ENCODE data around the gene SLC9A7.
"Not testable (repeated sequence)": the region's sequence is repeated elsewhere in the genome, so short reads cannot be mapped to it uniquely, and the experiment has no call there.

The SLC9A7 gene

GRCh38 chrX:46791927-46792809, 33.2 kb upstream of the SLC9A7 start:
- peak; percentile 91 for DNase-seq (ENCODE audit: low read depth)
- no peak overlapping the region for H3K4me3 ChIP-seq (ENCODE audit: low read depth, low read length)

DNA sequence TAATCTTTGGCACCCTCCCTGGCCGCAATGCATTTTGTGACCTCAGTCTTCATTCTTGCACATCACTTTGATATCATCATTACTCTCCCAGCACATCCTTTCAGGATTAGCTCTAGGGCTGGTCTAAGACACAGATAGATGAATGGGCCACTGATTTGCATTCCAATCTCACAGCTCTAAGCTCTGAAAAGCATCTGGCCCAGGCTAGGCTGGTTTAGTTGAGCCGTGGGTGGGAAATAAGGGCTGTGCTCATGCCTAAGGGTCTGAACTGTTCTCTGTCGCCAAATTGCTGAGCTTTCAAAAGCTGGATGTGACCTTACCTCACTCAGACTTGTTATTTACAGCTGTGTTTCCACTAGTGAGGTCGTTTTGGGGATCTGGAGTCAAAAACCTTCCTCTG, 30.0 kb upstream of the SLC9A7 start:
- no peak for TF ChIP-seq CTCF (IDR thresholded peaks at IDR 0.05; ENCODE audit: low read depth, low read length, missing control alignments)

More at GRCh38 chrX:46791927-46792809, 33.2 kb upstream of the SLC9A7 start:
- no peak for TF ChIP-seq CTCF (IDR thresholded peaks at IDR 0.05; ENCODE audit: low read depth, low read length, missing control alignments)
- in situ Hi-C loops (cut with HindIII; ENCODE audit: low sequenced_read_pairs), result no loop called here

GRCh38 chrX:46784437-46784836, 25.5 kb upstream of the SLC9A7 start:
- H3K4me3 ChIP-seq (ENCODE audit: low read depth, low read length); in situ Hi-C loops (cut with HindIII; ENCODE audit: low sequenced_read_pairs): not testable (repeated sequence)

More for the DNA sequence above, 30.0 kb upstream of the SLC9A7 start:
- in situ Hi-C loops (cut with HindIII; ENCODE audit: low sequenced_read_pairs), result no loop called here
- no peak overlapping the region for H3K4me3 ChIP-seq (ENCODE audit: low read depth, low read length)
- no peak for DNase-seq (ENCODE audit: low read depth)

GRCh38 chrX:46782034-46782433, 23.1 kb upstream of the SLC9A7 start:
- no peak overlapping the region for H3K4me3 ChIP-seq (ENCODE audit: low read depth, low read length)
- in situ Hi-C loops (cut with HindIII; ENCODE audit: low sequenced_read_pairs), result no loop called here
- DNase-seq (ENCODE audit: low read depth), result no peak
- TF ChIP-seq CTCF (IDR thresholded peaks at IDR 0.05; ENCODE audit: low read depth, low read length, missing control alignments), result no peak

More at GRCh38 chrX:46784437-46784836, 25.5 kb upstream of the SLC9A7 start:
- DNase-seq (ENCODE audit: low read depth), result not testable (repeated sequence)

- no peak overlapping the region for H3K4me3 ChIP-seq (ENCODE audit: low read depth, low read length)
- peak; percentile 28 for DNase-seq (ENCODE audit: low read depth)
- no peak for TF ChIP-seq CTCF (IDR thresholded peaks at IDR 0.05; ENCODE audit: low read depth, low read length, missing control alignments)
- in situ Hi-C loops (cut with HindIII; ENCODE audit: low sequenced_read_pairs), result no loop called here
Observed at GRCh38 chrX:46777971-46778810, 19.3 kb upstream of the SLC9A7 start.

- peak; percentile 46 for DNase-seq (ENCODE audit: low read depth)
- no peak overlapping the region for H3K4me3 ChIP-seq (ENCODE audit: low read depth, low read length)
- in situ Hi-C loops (cut with HindIII; ENCODE audit: low sequenced_read_pairs), result no loop called here
- TF ChIP-seq CTCF (IDR thresholded peaks at IDR 0.05; ENCODE audit: low read depth, low read length, missing control alignments), result no peak
Observed at GRCh38 chrX:46770817-46771163, 11.9 kb upstream of the SLC9A7 start.

Measured in astrocyte of the cerebellum (primary cell).